Measurements from ENCODE around the gene CHD1L.

- TF ChIP-seq POLR2A (IDR thresholded peaks at IDR 0.05; ENCODE audit: low read depth, low read length) = no peak
- TF ChIP-seq CTCF (IDR thresholded peaks at IDR 0.05; ENCODE audit: extremely low read depth in 1 of 2, insufficient read depth in 1 of 2, low read depth in 1 of 2, low read length in 2 of 2) = no peak
- TF ChIP-seq EZH2 (IDR thresholded peaks at IDR 0.05; ENCODE audit: borderline replicate concordance, low read depth, low read length, severe bottlenecking) = no peak
- no peak for TF ChIP-seq MAX (IDR thresholded peaks at IDR 0.05; ENCODE audit: insufficient read depth, insufficient read length)
- no peak for TF ChIP-seq JUN (IDR thresholded peaks at IDR 0.05; ENCODE audit: borderline replicate concordance, insufficient read depth, insufficient read length, low read depth)
Measured at GRCh38 chr1:147245586-147246021, 3.1 kb downstream of the CHD1L start.

All from endothelial cell of umbilical vein (primary cell).